Smooth muscle cell (in vitro differentiated cells): ENCODE results near the gene JAML. TPM values are rescaled to one million over a fixed set of nuclear protein-coding genes. Genes with fewer than 3 reads are reported as not detected.

Experiments used
- DNase-seq: peaks from one replicate; lab custom pipeline; 2025; ENCODE audit not compliant: unreplicated experiment; lab: John Stamatoyannopoulos, UW
- H2AFZ ChIP-seq: fragments of 200-600 bp; sonication (generic); 2 replicates; pipeline ENCODE4 v1.6.0; 2016; ENCODE audit warnings: antibody characterized with exemption, low read depth, mild to moderate bottlenecking
- H3F3A ChIP-seq: fragments of 200-600 bp; sonication (generic); 2 replicates; pipeline ENCODE4 v1.6.0; 2017; ENCODE audit warnings: antibody characterized with exemption, low read depth
- H3K27ac ChIP-seq: fragments of 200-600 bp; sonication (generic); 2 replicates; pipeline ENCODE4 v1.5.1; 2016; ENCODE audit warnings: low read depth, mild to moderate bottlenecking
- H3K27me3 ChIP-seq: fragments of 200-600 bp; sonication (generic); 2 replicates; pipeline ENCODE4 v1.6.1; 2016; ENCODE audit warnings: low read depth, mild to moderate bottlenecking
- H3K36me3 ChIP-seq: fragments of 200-600 bp; sonication (generic); 2 replicates; pipeline ENCODE4 v1.5.1; 2016; ENCODE audit warnings: low read depth
- H3K4me1 ChIP-seq: fragments of 200-600 bp; sonication (generic); 2 replicates; pipeline ENCODE4 v1.5.1; 2016; ENCODE audit warnings: low read depth
- H3K4me2 ChIP-seq: fragments of 200-600 bp; sonication (generic); 2 replicates; pipeline ENCODE4 v1.6.0; 2016; ENCODE audit warnings: mild to moderate bottlenecking
- H3K4me3 ChIP-seq: fragments of 200-600 bp; sonication (generic); 2 replicates; pipeline ENCODE4 v1.5.1; 2016; ENCODE audit warnings: mild to moderate bottlenecking
- H3K79me2 ChIP-seq: fragments of 200-600 bp; sonication (generic); 2 replicates; pipeline ENCODE4 v1.6.0; 2016; ENCODE audit warnings: low read depth, mild to moderate bottlenecking
- H3K9ac ChIP-seq: fragments of 200-600 bp; sonication (generic); 2 replicates; pipeline ENCODE4 v1.6.0; 2016; ENCODE audit warnings: low read depth
- H3K9me3 ChIP-seq: fragments of 200-600 bp; sonication (generic); replicated peaks from 2 replicates; pipeline ENCODE4 v1.5.1; 2016; ENCODE audit warnings: low read depth
- H4K20me1 ChIP-seq: fragments of 200-600 bp; sonication (generic); 2 replicates; pipeline ENCODE4 v1.6.0; 2016; ENCODE audit warnings: low read depth
- CTCF ChIP-seq: fragments of 200-600 bp; sonication (generic); IDR thresholded peaks from 2 replicates; pipeline ENCODE4 v1.5.1; 2017; ENCODE audit warnings: borderline replicate concordance, mild to moderate bottlenecking, antibody characterized with exemption; ENCODE audit not compliant: insufficient read depth, poor library complexity, severe bottlenecking
- WGBS: methylation state at CpG from one replicate; pipeline ENCODE4 v1.1.7; 2016; ENCODE audit warnings: low lambda C conversion rate; 5-methylcytosine and 5-hydroxymethylcytosine counted together
- polyA plus RNA-seq: library from polyadenylated mRNA; unstranded; fragments of >200 nt; fragmentation: Nextera tagmentation; extraction: Ambion mirVana; gene quantifications from 2 replicates; pipeline ENCODE4 v1.2.1, GENCODE V29; 2016
- total RNA-seq: library from RNA; depleted of rRNA; stranded (reverse); fragments of >200 nt; gene quantifications from 2 replicates; pipeline ENCODE4 v1.2.3, GENCODE V29; 2014

JAML gene
- total and polyA plus RNA-seq, 2 experiments from 2014 or later, result not detected

GRCh38 chr11:118149493-118149892, 75.3 kb downstream of the JAML start:
- H3K9ac ChIP-seq, result no peak overlapping the region
- no peak overlapping the region for H3K4me3 ChIP-seq
- H3K79me2 ChIP-seq, result no peaks in the 10 kb centered on the region
- H2AFZ ChIP-seq, result no peak overlapping the region
- peaks cover 68% of the 10 kb centered on the region for H3K27me3 ChIP-seq
- no peak for DNase-seq
- H4K20me1 ChIP-seq, result no peaks in the 10 kb centered on the region
- no peaks in the 10 kb centered on the region for H3F3A ChIP-seq
- H3K4me2 ChIP-seq, result no peak overlapping the region
- no peaks in the 10 kb centered on the region for H3K36me3 ChIP-seq
- no peak overlapping the region for H3K27ac ChIP-seq
- no peaks in the 10 kb centered on the region for H3K9me3 ChIP-seq
- TF ChIP-seq CTCF, result no peak
- peaks cover 9% of the 10 kb centered on the region for H3K4me1 ChIP-seq
- WGBS, result 79% methylated on average over 1 of the region's 1 CpG

GRCh38 chr11:118148856-118149255, 76.0 kb downstream of the JAML start:
- no peak for TF ChIP-seq CTCF
- no peak for DNase-seq
- Histone ChIP-seq H3K27me3 (peaks cover 68% of the 10 kb centered on the region), H3K4me3 (no peak overlapping the region), H3K27ac (no peak overlapping the region), H3K79me2 (no peaks in the 10 kb centered on the region), H3K4me2 (no peak overlapping the region), H4K20me1 (no peaks in the 10 kb centered on the region), H3K9me3 (no peaks in the 10 kb centered on the region), H3K4me1 (peaks cover 9% of the 10 kb centered on the region), H2AFZ (no peak overlapping the region), H3F3A (no peaks in the 10 kb centered on the region), H3K36me3 (no peaks in the 10 kb centered on the region), H3K9ac (no peak overlapping the region)
- 80% methylated on average over 2 of the region's 2 CpGs for WGBS

GRCh38 chr11:118148240-118148639, 76.6 kb downstream of the JAML start:
- Histone ChIP-seq H3K9me3 (no peaks in the 10 kb centered on the region), H3K27ac (no peak overlapping the region), H3K9ac (no peak overlapping the region), H2AFZ (no peak overlapping the region), H3K36me3 (no peaks in the 10 kb centered on the region), H3K79me2 (no peaks in the 10 kb centered on the region), H3K4me1 (peaks cover 3% of the 10 kb centered on the region), H3F3A (no peaks in the 10 kb centered on the region), H3K4me2 (no peak overlapping the region), H3K27me3 (peaks cover 68% of the 10 kb centered on the region), H3K4me3 (no peak overlapping the region), H4K20me1 (no peaks in the 10 kb centered on the region)
- TF ChIP-seq CTCF, result no peak
- no peak for DNase-seq
- WGBS, result 87% methylated on average over 8 of the region's 8 CpGs

GRCh38 chr11:118147502-118147901, 77.3 kb downstream of the JAML start:
- Histone ChIP-seq H3K27me3 (peaks cover 65% of the 10 kb centered on the region), H4K20me1 (no peaks in the 10 kb centered on the region), H3F3A (no peaks in the 10 kb centered on the region), H3K27ac (no peak overlapping the region), H3K79me2 (no peaks in the 10 kb centered on the region), H3K9ac (no peak overlapping the region), H3K4me1 (no peaks in the 10 kb centered on the region), H3K36me3 (no peaks in the 10 kb centered on the region), H3K4me3 (no peak overlapping the region), H3K9me3 (no peaks in the 10 kb centered on the region), H2AFZ (no peak overlapping the region), H3K4me2 (no peak overlapping the region)
- 50% methylated on average over 3 of the region's 3 CpGs for WGBS
- no peak for TF ChIP-seq CTCF
- DNase-seq, result no peak
